Gastrocnemius medialis (tissue), 4 donors: ENCODE data around the gene MAMDC4.

ENCODE experiments used
- CTCF ChIP-seq, 5 experiments: fragments of 450-650 bp in 3 of 5; fragments of 200-600 bp in 2 of 5; sonication (generic) in 2 of 5; IDR thresholded peaks in 4 of 5; conservative IDR thresholded peaks in 1 of 5; 1 replicate in 4 of 5; 2 replicates in 1 of 5; pipeline ENCODE4 v1.5.1; 2016 to 2019; ENCODE audit warnings: antibody characterized with exemption in 5 of 5, mild to moderate bottlenecking in 3 of 5, moderate library complexity in 3 of 5
- POLR2A ChIP-seq, 2 donors: fragments of 450-650 bp; IDR thresholded peaks; one replicate each; pipeline ENCODE4 v1.6.1; 2017; ENCODE audit warnings: antibody characterized with exemption in 2 of 2, mild to moderate bottlenecking in 2 of 2, moderate library complexity in 2 of 2

DNA sequence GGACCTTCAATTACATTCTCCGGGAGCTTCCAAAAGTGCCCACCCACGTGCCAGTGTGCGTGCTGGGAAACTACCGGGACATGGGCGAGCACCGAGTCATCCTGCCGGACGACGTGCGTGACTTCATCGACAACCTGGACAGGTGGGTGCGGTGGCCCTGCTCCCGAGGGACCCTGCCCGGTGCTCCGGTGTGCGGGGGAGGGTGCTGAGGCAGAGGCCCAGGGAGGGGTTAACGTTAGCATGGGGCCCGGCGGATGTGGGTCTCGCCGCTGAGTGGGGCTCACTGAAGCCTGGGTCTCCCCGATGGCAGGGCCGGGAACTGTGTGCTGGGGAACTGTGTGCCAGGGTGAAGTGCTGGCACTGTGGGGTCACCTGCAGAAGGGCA, 20.4 kb upstream of the MAMDC4 start:
- no peak for TF ChIP-seq CTCF (IDR thresholded peaks at IDR 0.05 in 4 of 5, conservative IDR thresholded peaks at IDR 0.05 in 1 of 5)
- no peak for TF ChIP-seq POLR2A (IDR thresholded peaks at IDR 0.05)
